Heart left ventricle (tissue), 16 donors: ENCODE measurements around the gene KCNQ1OT1. TPM values are rescaled to one million over a fixed set of nuclear protein-coding genes. Genes with fewer than 3 reads are reported as not detected.

Experiments
- ATAC-seq, 4 donors: fragments of 200-7000 bp; cut with Tn5 transposase; one replicate each; pipeline ENCODE4 v1.9.1; 2020 to 2022; ENCODE audit warnings: moderate library complexity in 4 of 4, mild to moderate bottlenecking in 3 of 4, moderate number of reproducible peaks in 1 of 4
- DNase-seq, 5 donors: peaks; one replicate each; pipeline ENCODE4 v3.0.0-alpha.2; 2020
- H3K27ac ChIP-seq, 12 donors: fragments of 200-600 bp; sonication (generic) in 4 of 12; one replicate each; pipeline versions ENCODE4 v1.5.0 to v1.8.0; 2016 to 2022; ENCODE audit warnings: mild to moderate bottlenecking in 2 of 12
- H3K27me3 ChIP-seq, 9 donors: fragments of 200-600 bp; sonication (generic) in 2 of 9; one replicate each; pipeline versions ENCODE4 v1.5.1 to v1.8.0; 2016 to 2022; ENCODE audit warnings: mild to moderate bottlenecking in 3 of 9
- H3K36me3 ChIP-seq, 9 donors: fragments of 200-600 bp; sonication (generic) in 2 of 9; one replicate each; pipeline versions ENCODE4 v1.5.0 to v1.8.0; 2018 to 2022; ENCODE audit warnings: mild to moderate bottlenecking in 2 of 9
- H3K4me1 ChIP-seq, 12 donors: fragments of 200-600 bp; sonication (generic) in 4 of 12; one replicate each; pipeline versions ENCODE4 v1.5.0 to v1.8.0; 2016 to 2022; ENCODE audit warnings: mild to moderate bottlenecking in 3 of 12
- H3K4me3 ChIP-seq, 12 donors: fragments of 200-600 bp; sonication (generic) in 4 of 12; one replicate each; pipeline versions ENCODE4 v1.5.0 to v1.8.0; 2017 to 2022; ENCODE audit warnings: mild to moderate bottlenecking in 9 of 12, moderate library complexity in 4 of 12
- H3K9me3 ChIP-seq, 12 donors: fragments of 200-600 bp; sonication (generic) in 4 of 12; one replicate each; pipeline versions ENCODE4 v1.5.0 to v1.8.0; 2016 to 2022; ENCODE audit warnings: mild to moderate bottlenecking in 1 of 12
- CTCF ChIP-seq, 12 donors: fragments of 200-600 bp; sonication (generic) in 4 of 12; IDR thresholded peaks; one replicate each; pipeline versions ENCODE4 v1.5.0 to v1.8.0; 2018 to 2022; ENCODE audit warnings: antibody characterized with exemption in 12 of 12, mild to moderate bottlenecking in 5 of 12
- POLR2A ChIP-seq, 2 donors: fragments of 450-650 bp; IDR thresholded peaks; one replicate each; pipeline ENCODE4 v1.6.1; 2017; ENCODE audit warnings: antibody characterized with exemption in 2 of 2, mild to moderate bottlenecking in 2 of 2, moderate library complexity in 2 of 2
- WGBS, 4 donors: extraction: QIAGEN DNeasy Blood & Tissue Kit in 2 of 4; methylation state at CpG; one replicate each; pipeline versions ENCODE4 v1.1.5 to v1.1.7; 2013 to 2018; 5-methylcytosine and 5-hydroxymethylcytosine counted together
- intact Hi-C, 10 donors: fragments of 100-400 bp; cut with DNase I; formaldehyde crosslinking; loops; one replicate each; pipeline versions ENCODE4 v1.11.1 to v1.14.2; 2022
- polyA plus RNA-seq, 2 donors: library from polyadenylated mRNA; stranded (reverse); fragments of 200-250 nt; gene quantifications; one replicate each; pipeline ENCODE4 v1.2.3, GENCODE V29; 2013
- total RNA-seq, 9 donors: library from RNA; depleted of rRNA in 2 of 9; stranded (reverse); fragments of >200 nt in 2 of 9; fragmentation: NEBNext Ultra II Directional in 3 of 9; extraction: Animal tissue kit (Norgen Biotek cat#: 25700) in 3 of 9; gene quantifications; one replicate each; pipeline versions ENCODE4 v1.1.0 to v1.2.4, GENCODE V29; 2016 to 2023
- donor health status: ischemic (EF 13 %, LVEDD 7.1; RV severe dilation, severe dysfunction).
- donor health status: healthy with polysubstance abuse.
- donor health status: DM: no; HTN: yes; CAD: no.
- donor health status: DM: no; HTN: no; CAD: no.
- donor health status: ischemic (EF 25% LVEDD 6.9; RV normal size, moderate dysfunction).
- donor health status: ischemic (EF 25% LVEDD 5.7; RV mildly dilated, moderate dysfunction).
- donor health status: healthy.
- donor health status: DM: yes; HTN: yes; CAD: no.
- donor health status: ischemic (EF 35%, LVEDD 5.7; RV mildly dilated, moderate dysfunction).
- donor health status: nonischemic (EF 11% LVEDD 7.7; RV severe dilation, severe dysfunction).
- donor health status: DM: yes; HTN: yes; CAD: no.
- donor health status: PGD.
- donor health status: ischemic (EF 29% LVEDD 5.4; RV normal size, mild dysfunction).
- donor health status: nonischemic (EF 23%, LVEDD 6.1; RV moderate dilation, normal function).

KCNQ1OT1 gene
- total and polyA plus RNA-seq, 11 donors = 0.14 to 0.93 (median 0.40) TPM

GRCh38 chr11:2729841-2730240 lies 30.0 kb upstream of the KCNQ1OT1 start:
- intact Hi-C loops = no loop called here
- H3K36me3 ChIP-seq = no peaks in the 10 kb centered on the region
- H3K4me1 ChIP-seq = peaks cover 0 to 29% (median 9%) of the 10 kb centered on the region in 12 donors
- TF ChIP-seq CTCF (IDR thresholded peaks at IDR 0.05) (no peak), POLR2A (IDR thresholded peaks at IDR 0.05) (no peak)
- 94 to 96% (median 95%) methylated on average over 9 of the region's 9 CpGs for WGBS, 4 donors
- DNase-seq = no peak
- ATAC-seq = no peak
- no peak overlapping the region for H3K27ac ChIP-seq
- H3K27me3 ChIP-seq = no peaks in the 10 kb centered on the region
- H3K9me3 ChIP-seq = no peaks in the 10 kb centered on the region
- H3K4me3 ChIP-seq = no peak overlapping the region

GRCh38 chr11:2728663-2729332 lies 29.0 kb upstream of the KCNQ1OT1 start:
- H3K4me3 ChIP-seq = no peak overlapping the region
- intact Hi-C loops = no loop called here
- no peaks in the 10 kb centered on the region for H3K36me3 ChIP-seq
- TF ChIP-seq CTCF (IDR thresholded peaks at IDR 0.05) = no peak
- TF ChIP-seq POLR2A (IDR thresholded peaks at IDR 0.05) = no peak
- no peak for ATAC-seq
- no peak overlapping the region for H3K27ac ChIP-seq
- H3K4me1 ChIP-seq = peaks cover 0 to 32% (median 9%) of the 10 kb centered on the region in 12 donors
- no peak for DNase-seq
- no peaks in the 10 kb centered on the region for H3K27me3 ChIP-seq
- WGBS, 4 donors = 88 to 93% (median 91%) methylated on average over 15 to 18 of the region's 18 CpGs
- no peaks in the 10 kb centered on the region for H3K9me3 ChIP-seq

- Histone ChIP-seq H3K4me3 (no peak overlapping the region), H3K27me3 (no peaks in the 10 kb centered on the region), H3K9me3 (no peaks in the 10 kb centered on the region), H3K4me1 (peaks cover 0 to 32% (median 9%) of the 10 kb centered on the region in 12 donors), H3K36me3 (no peaks in the 10 kb centered on the region), H3K27ac (no peak overlapping the region)
- ATAC-seq (no peak), DNase-seq (no peak)
- no peak for TF ChIP-seq CTCF (IDR thresholded peaks at IDR 0.05)
- no peak for TF ChIP-seq POLR2A (IDR thresholded peaks at IDR 0.05)
- WGBS, 4 donors = 79 to 91% (median 89%) methylated on average over 11 to 17 of the region's 17 CpGs
- intact Hi-C loops = no loop called here
These were observed 28.4 kb upstream of the KCNQ1OT1 start for GRCh38 chr11:2728128-2728662.

- 92 to 100% (median 98%) methylated on average over 3 to 4 of the region's 4 CpGs for WGBS, 4 donors
These were observed 27.2 kb upstream of the KCNQ1OT1 start for GRCh38 chr11:2726964-2727363.

More at GRCh38 chr11:2726964-2727363, 27.2 kb upstream of the KCNQ1OT1 start:
- H3K4me1 ChIP-seq = peaks cover 0 to 32% (median 9%) of the 10 kb centered on the region in 12 donors
- no peak overlapping the region for H3K4me3 ChIP-seq
- H3K36me3 ChIP-seq = no peaks in the 10 kb centered on the region
- H3K27ac ChIP-seq = no peak overlapping the region
- intact Hi-C loops = no loop called here
- ATAC-seq (no peak), DNase-seq (no peak)
- no peaks in the 10 kb centered on the region for H3K27me3 ChIP-seq
- TF ChIP-seq CTCF (IDR thresholded peaks at IDR 0.05) = no peak
- no peak for TF ChIP-seq POLR2A (IDR thresholded peaks at IDR 0.05)
- H3K9me3 ChIP-seq = no peaks in the 10 kb centered on the region
